ENCODE data around the gene SMAD9. TPM values are rescaled to one million over a fixed set of nuclear protein-coding genes. Genes with fewer than 3 reads are reported as not detected.

The SMAD9 gene
- total and polyA plus RNA-seq, 2 of the 13 experiments (the other 11 are each of a cell fraction or from before 2014, with no cell fraction given): 4.2 to 7.7 TPM

DNA sequence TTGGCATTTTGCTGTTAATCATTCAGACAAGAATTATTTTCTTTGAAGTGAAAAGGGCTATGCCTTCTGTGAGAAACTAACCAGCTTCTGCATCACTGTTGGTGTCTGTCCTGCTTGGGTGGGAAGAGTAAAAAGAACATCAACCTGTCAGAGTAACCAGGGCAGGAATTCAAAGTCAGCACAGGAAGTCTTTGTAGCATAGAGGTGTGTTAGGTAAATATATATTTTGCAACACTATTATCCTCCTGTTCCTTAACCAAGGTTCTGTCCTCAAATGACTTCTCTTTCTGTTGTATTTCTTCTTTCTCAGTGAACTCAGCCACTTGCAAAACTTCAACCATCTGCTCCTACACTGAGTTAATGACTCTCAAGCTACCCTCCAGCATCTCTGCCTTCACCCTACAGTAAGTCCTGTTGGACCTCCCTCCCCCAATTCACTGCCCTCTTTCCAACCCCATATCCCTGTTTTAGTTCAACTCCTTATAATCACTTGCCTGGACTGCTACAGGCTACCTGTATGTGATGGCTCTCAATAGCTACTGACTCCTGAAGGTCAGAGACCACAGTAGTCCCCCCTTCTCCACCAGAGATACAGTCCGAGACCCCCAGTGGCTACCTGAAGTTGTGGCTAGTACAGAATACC is 49.9 kb downstream of the SMAD9 start (continued):
- TF ChIP-seq, protein P1, sequence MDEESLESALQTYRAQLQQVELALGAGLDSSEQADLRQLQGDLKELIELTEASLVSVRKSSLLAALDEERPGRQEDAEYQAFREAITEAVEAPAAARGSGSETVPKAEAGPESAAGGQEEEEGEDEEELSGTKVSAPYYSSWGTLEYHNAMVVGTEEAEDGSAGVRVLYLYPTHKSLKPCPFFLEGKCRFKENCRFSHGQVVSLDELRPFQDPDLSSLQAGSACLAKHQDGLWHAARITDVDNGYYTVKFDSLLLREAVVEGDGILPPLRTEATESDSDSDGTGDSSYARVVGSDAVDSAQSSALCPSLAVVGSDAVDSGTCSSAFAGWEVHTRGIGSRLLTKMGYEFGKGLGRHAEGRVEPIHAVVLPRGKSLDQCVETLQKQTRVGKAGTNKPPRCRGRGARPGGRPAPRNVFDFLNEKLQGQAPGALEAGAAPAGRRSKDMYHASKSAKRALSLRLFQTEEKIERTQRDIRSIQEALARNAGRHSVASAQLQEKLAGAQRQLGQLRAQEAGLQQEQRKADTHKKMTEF (CRISPR knock-in tag; IDR thresholded peaks at IDR 0.05): no peak
- no peak for TF ChIP-seq GABPA (IDR thresholded peaks at IDR 0.05; ENCODE audit: low read depth, low read length)
- TF ChIP-seq GABPA (CRISPR knock-in tag; IDR thresholded peaks at IDR 0.05; ENCODE audit: low read depth): peak; percentile 16; the same call in 1 of the 2 replicates
- TF ChIP-seq ZNF572 (CRISPR knock-in tag; IDR thresholded peaks at IDR 0.05): no peak
- no peak for TF ChIP-seq ZC3H4 (CRISPR knock-in tag; IDR thresholded peaks at IDR 0.05; ENCODE audit: borderline replicate concordance)
- TF ChIP-seq ZFP90 (CRISPR knock-in tag; IDR thresholded peaks at IDR 0.05; ENCODE audit: borderline replicate concordance): no peak
- TF ChIP-seq, protein P2, sequence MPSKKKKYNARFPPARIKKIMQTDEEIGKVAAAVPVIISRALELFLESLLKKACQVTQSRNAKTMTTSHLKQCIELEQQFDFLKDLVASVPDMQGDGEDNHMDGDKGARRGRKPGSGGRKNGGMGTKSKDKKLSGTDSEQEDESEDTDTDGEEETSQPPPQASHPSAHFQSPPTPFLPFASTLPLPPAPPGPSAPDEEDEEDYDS (CRISPR knock-in tag; IDR thresholded peaks at IDR 0.05): 0 out of 2 replicates have a peak, but pooled peaks have one; percentile 12
- TF ChIP-seq, protein P3, sequence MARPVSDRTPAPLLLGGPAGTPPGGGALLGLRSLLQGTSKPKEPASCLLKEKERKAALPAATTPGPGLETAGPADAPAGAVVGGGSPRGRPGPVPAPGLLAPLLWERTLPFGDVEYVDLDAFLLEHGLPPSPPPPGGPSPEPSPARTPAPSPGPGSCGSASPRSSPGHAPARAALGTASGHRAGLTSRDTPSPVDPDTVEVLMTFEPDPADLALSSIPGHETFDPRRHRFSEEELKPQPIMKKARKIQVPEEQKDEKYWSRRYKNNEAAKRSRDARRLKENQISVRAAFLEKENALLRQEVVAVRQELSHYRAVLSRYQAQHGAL (CRISPR knock-in tag; IDR thresholded peaks at IDR 0.05; ENCODE audit: not compliant biosample characterization): no peak
- TF ChIP-seq NR2F2 (IDR thresholded peaks at IDR 0.05; ENCODE audit: borderline replicate concordance, low read depth): no peak
- TF ChIP-seq ZBTB7A (CRISPR knock-in tag; IDR thresholded peaks at IDR 0.05): no peak
- no peak for TF ChIP-seq ZNF121 (CRISPR knock-in tag; IDR thresholded peaks at IDR 0.05)
- TF ChIP-seq SCMH1 (CRISPR knock-in tag; IDR thresholded peaks at IDR 0.05; ENCODE audit: borderline replicate concordance): no peak
- TF ChIP-seq TRIM24 (CRISPR knock-in tag; IDR thresholded peaks at IDR 0.05): no peak
- no peak for TF ChIP-seq ZNF343 (CRISPR knock-in tag; IDR thresholded peaks at IDR 0.05)
- no peak for TF ChIP-seq CBX2 (IDR thresholded peaks at IDR 0.05; ENCODE audit: low read depth, low read length)
- no peak for TF ChIP-seq CBX2 (CRISPR knock-in tag; IDR thresholded peaks at IDR 0.05; ENCODE audit: low read depth)
- peak; percentile 54; the same call in 1 of the 2 replicates for TF ChIP-seq MIER3 (CRISPR knock-in tag; IDR thresholded peaks at IDR 0.05; ENCODE audit: borderline replicate concordance)
- no peak for TF ChIP-seq PHF5A (CRISPR knock-in tag; IDR thresholded peaks at IDR 0.05; ENCODE audit: low read depth, unreplicated experiment)
- no peak for TF ChIP-seq NFE2L1 (CRISPR knock-in tag; IDR thresholded peaks at IDR 0.05; ENCODE audit: borderline replicate concordance)
- no peak for TF ChIP-seq ZNF773 (CRISPR knock-in tag; IDR thresholded peaks at IDR 0.05; ENCODE audit: borderline replicate concordance)
- TF ChIP-seq ZNF496 (CRISPR knock-in tag; IDR thresholded peaks at IDR 0.05; ENCODE audit: insufficient replicate concordance): no peak
- no peak for TF ChIP-seq ZNF616 (CRISPR knock-in tag; IDR thresholded peaks at IDR 0.05; ENCODE audit: low read depth)
- TF ChIP-seq ZNF570 (CRISPR knock-in tag; IDR thresholded peaks at IDR 0.05; ENCODE audit: borderline replicate concordance): no peak
- TF ChIP-seq, protein P4, sequence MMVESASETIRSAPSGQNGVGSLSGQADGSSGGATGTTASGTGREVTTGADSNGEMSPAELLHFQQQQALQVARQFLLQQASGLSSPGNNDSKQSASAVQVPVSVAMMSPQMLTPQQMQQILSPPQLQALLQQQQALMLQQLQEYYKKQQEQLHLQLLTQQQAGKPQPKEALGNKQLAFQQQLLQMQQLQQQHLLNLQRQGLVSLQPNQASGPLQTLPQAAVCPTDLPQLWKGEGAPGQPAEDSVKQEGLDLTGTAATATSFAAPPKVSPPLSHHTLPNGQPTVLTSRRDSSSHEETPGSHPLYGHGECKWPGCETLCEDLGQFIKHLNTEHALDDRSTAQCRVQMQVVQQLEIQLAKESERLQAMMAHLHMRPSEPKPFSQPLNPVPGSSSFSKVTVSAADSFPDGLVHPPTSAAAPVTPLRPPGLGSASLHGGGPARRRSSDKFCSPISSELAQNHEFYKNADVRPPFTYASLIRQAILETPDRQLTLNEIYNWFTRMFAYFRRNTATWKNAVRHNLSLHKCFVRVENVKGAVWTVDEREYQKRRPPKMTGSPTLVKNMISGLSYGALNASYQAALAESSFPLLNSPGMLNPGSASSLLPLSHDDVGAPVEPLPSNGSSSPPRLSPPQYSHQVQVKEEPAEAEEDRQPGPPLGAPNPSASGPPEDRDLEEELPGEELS (CRISPR knock-in tag; IDR thresholded peaks at IDR 0.05): peak; percentile 72
- no peak for TF ChIP-seq ZNF530 (CRISPR knock-in tag; IDR thresholded peaks at IDR 0.05; ENCODE audit: low read depth)
- no peak for TF ChIP-seq SP5 (CRISPR knock-in tag; IDR thresholded peaks at IDR 0.05; ENCODE audit: borderline replicate concordance, low read depth)

Measured in HepG2 (cell line).